Large intestine (tissue), 3 donors: Measurements from ENCODE around the gene GLA. TPM values are rescaled to one million over a fixed set of nuclear protein-coding genes. Genes with fewer than 3 reads are reported as not detected.

Experiments used
- DNase-seq, 2 donors: peaks; one replicate each; pipeline versions ENCODE4 v3.0.0 to v3.0.0-alpha.2; 2013
- H3K27ac ChIP-seq: one replicate; pipeline ENCODE4 v1.5.1; 2013; ENCODE audit warnings: low read length
- H3K27me3 ChIP-seq: 2 replicates; pipeline ENCODE4 v1.6.1; 2013; ENCODE audit warnings: low read length; ENCODE audit not compliant: control insufficient read depth, insufficient read depth
- H3K36me3 ChIP-seq: 2 replicates; pipeline ENCODE4 v1.6.1; 2013; ENCODE audit warnings: low read length; ENCODE audit not compliant: control insufficient read depth, insufficient read depth
- H3K4me1 ChIP-seq: one replicate; pipeline ENCODE4 v1.6.1; 2013; ENCODE audit warnings: low read length; ENCODE audit not compliant: control insufficient read depth, insufficient read depth
- H3K4me3 ChIP-seq: one replicate; pipeline ENCODE4 v1.5.1; 2013; ENCODE audit warnings: low read length
- H3K9me3 ChIP-seq: one replicate; pipeline ENCODE4 v1.6.1; 2013; ENCODE audit warnings: mild to moderate bottlenecking, low read depth, low read length, moderate library complexity; ENCODE audit not compliant: control insufficient read depth
- WGBS: methylation state at CpG from one replicate; pipeline ENCODE4 v1.1.5; 2013; ENCODE audit warnings: low lambda C conversion rate; ENCODE audit not compliant: insufficient coverage; 5-methylcytosine and 5-hydroxymethylcytosine counted together
- polyA plus RNA-seq: library from polyadenylated mRNA; unstranded; fragments of 120-200 nt; gene quantifications from one replicate; pipeline ENCODE4 v1.2.1, GENCODE V29; 2013

Gene GLA
- polyA plus RNA-seq, 1 donor = 123 TPM

GRCh38 chrX:101362116-101362515 is 45.6 kb downstream of the GLA start:
- Histone ChIP-seq H3K4me3 (no peak overlapping the region), H3K27ac (no peak overlapping the region), H3K4me1 (no peaks in the 10 kb centered on the region), H3K9me3 (no peaks in the 10 kb centered on the region), H3K27me3 (no peaks in the 10 kb centered on the region), H3K36me3 (no peaks in the 10 kb centered on the region)
- WGBS = no CpG with 5 or more reads among the region's 3 CpGs
- no peak for DNase-seq

- H3K4me1 ChIP-seq = no peaks in the 10 kb centered on the region
- H3K9me3 ChIP-seq = no peaks in the 10 kb centered on the region
- no peak overlapping the region for H3K27ac ChIP-seq
- no peak for DNase-seq
- no CpG with 5 or more reads among the region's 7 CpGs for WGBS
- no peak overlapping the region for H3K4me3 ChIP-seq
- no peaks in the 10 kb centered on the region for H3K27me3 ChIP-seq
- no peaks in the 10 kb centered on the region for H3K36me3 ChIP-seq
These were observed 47.3 kb downstream of the GLA start for GRCh38 chrX:101360390-101360789.

- no peaks in the 10 kb centered on the region for H3K4me1 ChIP-seq
- no CpG with 5 or more reads among the region's 1 CpG for WGBS
These were observed 47.8 kb downstream of the GLA start for GRCh38 chrX:101359966-101360365.

GRCh38 chrX:101357166-101357795 is 50.4 kb downstream of the GLA start:
- Histone ChIP-seq H3K9me3 (no peaks in the 10 kb centered on the region), H3K27me3 (no peaks in the 10 kb centered on the region), H3K36me3 (no peaks in the 10 kb centered on the region), H3K4me1 (no peaks in the 10 kb centered on the region), H3K4me3 (no peak overlapping the region), H3K27ac (no peak overlapping the region)
- DNase-seq = no peak
- WGBS = no CpG with 5 or more reads among the region's 5 CpGs

More at GRCh38 chrX:101359966-101360365, 47.8 kb downstream of the GLA start:
- H3K27me3 ChIP-seq = no peaks in the 10 kb centered on the region
- no peaks in the 10 kb centered on the region for H3K9me3 ChIP-seq
- DNase-seq = no peak
- H3K27ac ChIP-seq = no peak overlapping the region
- H3K36me3 ChIP-seq = no peaks in the 10 kb centered on the region
- no peak overlapping the region for H3K4me3 ChIP-seq

- H3K36me3 ChIP-seq = peaks cover 2% of the 10 kb centered on the region
- DNase-seq = no peak
- peak overlapping the region; percentile 80 for H3K4me3 ChIP-seq
- H3K27me3 ChIP-seq = no peaks in the 10 kb centered on the region
- H3K27ac ChIP-seq = peak overlapping the region; percentile 78
- H3K9me3 ChIP-seq = no peaks in the 10 kb centered on the region
- H3K4me1 ChIP-seq = no peaks in the 10 kb centered on the region
- WGBS = no CpG with 5 or more reads among the region's 4 CpGs
These were observed 58.5 kb downstream of the GLA start for GRCh38 chrX:101349193-101349562.

- peak; percentile 73 to 84 for DNase-seq
- Histone ChIP-seq H3K27me3 (no peaks in the 10 kb centered on the region), H3K4me3 (peak within 1 kb of the TSS; percentile 80), H3K9me3 (no peaks in the 10 kb centered on the region), H3K27ac (peak within 1 kb of the TSS; percentile 78), H3K36me3 (peaks cover 2% of the 10 kb centered on the region), H3K4me1 (no peaks in the 10 kb centered on the region)
- no CpG with 5 or more reads among the region's 55 CpGs for WGBS
These were observed 59.1 kb downstream of the GLA start, which contains the start of gene TIMM8A for GRCh38 chrX:101348452-101349192. TIMM8A (minus strand) TSS chrX:101348742; CDS start chrX:101348664, 78 bp downstream.

GRCh38 chrX:101347859-101348451 is 59.8 kb downstream of the GLA start:
- H3K36me3 ChIP-seq = peaks cover 2% of the 10 kb centered on the region
- H3K4me1 ChIP-seq = no peaks in the 10 kb centered on the region
- no CpG with 5 or more reads among the region's 14 CpGs for WGBS
- peak overlapping the region; percentile 78 for H3K27ac ChIP-seq
- peak; percentile 16 to 55 for DNase-seq
- H3K9me3 ChIP-seq = no peaks in the 10 kb centered on the region
- H3K27me3 ChIP-seq = no peaks in the 10 kb centered on the region
- peak overlapping the region; percentile 80 for H3K4me3 ChIP-seq

Other genes with a start within 250 kb of the GLA start
- 2.1 TPM for gene DRP2, start 188.1 kb downstream of the GLA start, polyA plus RNA-seq
- gene TAF7L, start 116.6 kb downstream of the GLA start, polyA plus RNA-seq = 0.18 TPM
- 21.5 TPM for gene TIMM8A, start 59.2 kb downstream of the GLA start, polyA plus RNA-seq
- 4.3 TPM for gene BTK, start 21.7 kb downstream of the GLA start, polyA plus RNA-seq
- 2,501 TPM for gene RPL36A, start 16.9 kb downstream of the GLA start, polyA plus RNA-seq
- 115 TPM for gene HNRNPH2, start 297 bp upstream of the GLA start, polyA plus RNA-seq
- gene ARMCX4, start 77.5 kb upstream of the GLA start, polyA plus RNA-seq = 18.9 TPM
- 37.1 TPM for gene ARMCX1, start 142.6 kb upstream of the GLA start, polyA plus RNA-seq
- gene ARMCX6, start 210.1 kb upstream of the GLA start, polyA plus RNA-seq = 74.6 TPM
- gene ARMCX3, start 215.2 kb upstream of the GLA start, polyA plus RNA-seq = 93.8 TPM